ENCODE measurements around the gene ARL16.

DNA sequence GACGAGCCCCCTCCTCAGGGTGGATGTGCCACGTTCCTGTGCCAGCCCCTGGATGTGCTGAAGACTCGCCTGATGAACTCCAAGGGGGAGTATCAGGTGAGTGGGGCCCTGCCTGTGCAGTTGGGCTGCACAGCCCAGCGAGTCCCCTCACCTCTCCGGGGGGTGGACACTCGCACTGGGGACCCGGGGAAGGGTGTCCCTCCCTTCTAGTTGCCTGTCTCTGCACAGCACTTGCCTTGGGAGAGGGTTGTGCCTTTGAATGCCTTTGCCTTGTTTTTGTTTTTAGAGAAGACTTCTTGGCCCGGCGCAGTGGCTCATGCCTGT, 34.1 kb upstream of the ARL16 start:
- no peak for TF ChIP-seq SMC3 (IDR thresholded peaks at IDR 0.05; ENCODE audit: low read depth, low read length)
- TF ChIP-seq CTCF (conservative IDR thresholded peaks at IDR 0.05; ENCODE audit: low read depth, low read length), result no peak
- TF ChIP-seq POLR2A (IDR thresholded peaks at IDR 0.05; ENCODE audit: low read depth, low read length), result no peak
- TF ChIP-seq RAD21 (IDR thresholded peaks at IDR 0.05; ENCODE audit: low read length), result no peak
- no peak for TF ChIP-seq FOS (IDR thresholded peaks at IDR 0.05; ENCODE audit: low read depth, low read length)
- no peak for TF ChIP-seq ELK1 (IDR thresholded peaks at IDR 0.05; ENCODE audit: borderline replicate concordance, low read depth, low read length)
- no peak for TF ChIP-seq RFX5 (IDR thresholded peaks at IDR 0.05; ENCODE audit: low read depth, low read length)

Measured in IMR-90 (cell line).